RPMI8226 (cell line): Measurements from ENCODE around the gene NAALADL1.
A peak's percentile ranks its signal among the peaks of the same experiment; 100 is the strongest.
"Not testable (repeated sequence)": the region's sequence is repeated elsewhere in the genome, so short reads cannot be mapped to it uniquely, and the experiment has no call there.

Source experiments
- DNase-seq: peaks from one replicate; pipeline ENCODE4 v3.0.0-alpha.2; 2015

NAALADL1 gene

GRCh38 chr11:65047581-65048422 is 10.6 kb downstream of the NAALADL1 start:
- DNase-seq, result no peak

GRCh38 chr11:65045728-65046127 is 12.6 kb downstream of the NAALADL1 start:
- DNase-seq, result no peak

- DNase-seq, result no peak
Measured at GRCh38 chr11:65045061-65045460, 13.3 kb downstream of the NAALADL1 start.

- no peak for DNase-seq
Measured at GRCh38 chr11:65043881-65044501, 14.4 kb downstream of the NAALADL1 start.

GRCh38 chr11:65042891-65043290 is 15.5 kb downstream of the NAALADL1 start:
- no peak for DNase-seq

GRCh38 chr11:65040847-65041622 is 17.3 kb downstream of the NAALADL1 start, which contains the start of gene SAC3D1:
Gene SAC3D1, plus strand, starts transcription at chr11:65041210. Its CDS starts 83 bp downstream, at chr11:65041293.
- DNase-seq, result peak; percentile 98

- DNase-seq, result no peak
Measured at GRCh38 chr11:65040520-65040846, 17.9 kb downstream of the NAALADL1 start.

GRCh38 chr11:65036931-65037330 is 21.4 kb downstream of the NAALADL1 start:
- DNase-seq, result no peak

- DNase-seq, result no peak
Measured at GRCh38 chr11:65035579-65035978, 22.8 kb downstream of the NAALADL1 start.

- no peak for DNase-seq
Measured at GRCh38 chr11:65034423-65034822, 23.9 kb downstream of the NAALADL1 start.

GRCh38 chr11:65032216-65032615 is 26.1 kb downstream of the NAALADL1 start:
- DNase-seq, result no peak

GRCh38 chr11:65027213-65028067 is 30.9 kb downstream of the NAALADL1 start, which contains the start of gene SNX15:
Gene SNX15, plus strand, starts transcription at chr11:65027439. Its CDS starts 99 bp downstream, at chr11:65027538.
- DNase-seq, result peak; percentile 99

GRCh38 chr11:65026810-65027209 is 31.5 kb downstream of the NAALADL1 start:
- DNase-seq, result no peak

- DNase-seq, result not testable (repeated sequence)
Measured at GRCh38 chr11:65023502-65023901, 34.9 kb downstream of the NAALADL1 start.

GRCh38 chr11:65021509-65021908 is 36.8 kb downstream of the NAALADL1 start:
- DNase-seq, result no peak

- no peak for DNase-seq
Measured at GRCh38 chr11:65021003-65021402, 37.4 kb downstream of the NAALADL1 start.

GRCh38 chr11:65019824-65020223 is 38.5 kb downstream of the NAALADL1 start:
- no peak for DNase-seq

GRCh38 chr11:65017937-65018336 is 40.4 kb downstream of the NAALADL1 start:
- no peak for DNase-seq

GRCh38 chr11:65016705-65017104 is 41.6 kb downstream of the NAALADL1 start:
- DNase-seq, result no peak

- no peak for DNase-seq
Measured at GRCh38 chr11:65014726-65015227, 43.6 kb downstream of the NAALADL1 start.

- peak; percentile 95 for DNase-seq
Measured at GRCh38 chr11:65013888-65014725, 44.2 kb downstream of the NAALADL1 start, which contains the start of gene ARL2. Gene ARL2, plus strand, starts transcription at chr11:65014160. Its CDS starts 48 bp downstream, at chr11:65014208.
